HEK293 (cell line): ENCODE data around the gene CACNA1D.
"Not testable (repeated sequence)": the region's sequence is repeated elsewhere in the genome, so short reads cannot be mapped to it uniquely, and the experiment has no call there.

ENCODE experiments used
- CTCF ChIA-PET: fragments of 350-600 bp; formaldehyde crosslinking; extraction: SDS; loops from one replicate; lab custom pipeline; 2021; ENCODE audit warnings: antibody characterized with exemption; lab: Yijun Ruan, JAX
- POLR2A ChIA-PET: fragments of 300-600 bp; formaldehyde crosslinking; extraction: SDS; loops from one replicate; lab custom pipeline; 2020; ENCODE audit warnings: antibody characterized with exemption, inconsistent platforms; lab: Yijun Ruan, JAX
- H3K27ac ChIP-seq: fragments of 200-500 bp; sonication (Bioruptor generic); 2 replicates; pipeline ENCODE4 v1.5.1; 2014; ENCODE audit warnings: low read depth, low read length, control low read depth, inconsistent platforms; ENCODE audit errors: extremely low read depth
- H3K36me3 ChIP-seq, 2 experiments: fragments of 200-500 bp in 1 of 2; sonication (Bioruptor generic) in 1 of 2; 1 replicate in 1 of 2; 2 replicates in 1 of 2; pipeline ENCODE4 v1.5.1; 2014 to 2017; ENCODE audit warnings: inconsistent platforms in 2 of 2, low read length in 2 of 2; ENCODE audit not compliant: control insufficient read depth in 2 of 2, insufficient read depth in 1 of 2
- H3K4me1 ChIP-seq: fragments of 200-500 bp; sonication (Bioruptor generic); 2 replicates; pipeline ENCODE4 v1.5.1; 2014; ENCODE audit warnings: mild to moderate bottlenecking, low read length, inconsistent platforms; ENCODE audit not compliant: control insufficient read depth, insufficient read depth
- H3K4me3 ChIP-seq: 2 replicates; pipeline ENCODE4 v1.5.1; 2011; ENCODE audit warnings: low read depth, mild to moderate bottlenecking, control low read depth, low read length, moderate library complexity
- H3K9me3 ChIP-seq: fragments of 200-500 bp; sonication (Bioruptor generic); 2 replicates; pipeline ENCODE4 v1.5.1; 2014; ENCODE audit warnings: low read depth, low read length, inconsistent platforms; ENCODE audit not compliant: control insufficient read depth, insufficient read depth
- GLIS2 ChIP-seq: fragments of 450-650 bp; formaldehyde crosslinking; IDR thresholded peaks from 2 replicates; pipeline ENCODE4 v1.5.1; 2016; ENCODE audit warnings: missing biosample characterization, missing genetic modification characterization
- ZFP37 ChIP-seq: fragments of 450-650 bp; formaldehyde crosslinking; IDR thresholded peaks from 2 replicates; pipeline ENCODE4 v1.5.1; 2016; ENCODE audit warnings: missing biosample characterization, missing genetic modification characterization
- ZNF146 ChIP-seq: fragments of 450-650 bp; formaldehyde crosslinking; IDR thresholded peaks from 2 replicates; pipeline ENCODE4 v1.5.1; 2016; ENCODE audit warnings: missing biosample characterization, missing genetic modification characterization
- ZNF19 ChIP-seq: fragments of 450-650 bp; formaldehyde crosslinking; IDR thresholded peaks from 2 replicates; pipeline ENCODE4; 2016; ENCODE audit warnings: missing biosample characterization, missing genetic modification characterization, low read depth
- ZNF449 ChIP-seq: fragments of 450-650 bp; formaldehyde crosslinking; IDR thresholded peaks from 2 replicates; pipeline ENCODE4 v1.5.1; 2017; ENCODE audit warnings: missing biosample characterization, mild to moderate bottlenecking, missing genetic modification characterization, moderate library complexity
- ZNF585B ChIP-seq: fragments of 450-650 bp; formaldehyde crosslinking; IDR thresholded peaks from 2 replicates; pipeline ENCODE4 v1.5.1; 2016; ENCODE audit warnings: missing biosample characterization, missing genetic modification characterization
- ZNF664 ChIP-seq: fragments of 450-650 bp; formaldehyde crosslinking; IDR thresholded peaks from 2 replicates; pipeline ENCODE4 v1.5.1; 2016; ENCODE audit warnings: missing biosample characterization, missing genetic modification characterization
- ZNF76 ChIP-seq: fragments of 450-650 bp; formaldehyde crosslinking; IDR thresholded peaks from 2 replicates; pipeline ENCODE4; 2016; ENCODE audit warnings: low read depth, missing biosample characterization, missing genetic modification characterization, borderline replicate concordance
- TF ChIP-seq, protein P1 (sequence below): fragments of 450-650 bp; formaldehyde crosslinking; IDR thresholded peaks from 2 replicates; pipeline ENCODE4 v1.5.1; 2016; ENCODE audit warnings: missing biosample characterization, missing genetic modification characterization
- TF ChIP-seq, protein P2 (sequence below): fragments of 450-650 bp; formaldehyde crosslinking; optimal IDR thresholded peaks from 2 replicates; pipeline ENCODE3; 2016; ENCODE audit warnings: missing biosample characterization, mild to moderate bottlenecking, missing genetic modification characterization

CACNA1D gene

DNA sequence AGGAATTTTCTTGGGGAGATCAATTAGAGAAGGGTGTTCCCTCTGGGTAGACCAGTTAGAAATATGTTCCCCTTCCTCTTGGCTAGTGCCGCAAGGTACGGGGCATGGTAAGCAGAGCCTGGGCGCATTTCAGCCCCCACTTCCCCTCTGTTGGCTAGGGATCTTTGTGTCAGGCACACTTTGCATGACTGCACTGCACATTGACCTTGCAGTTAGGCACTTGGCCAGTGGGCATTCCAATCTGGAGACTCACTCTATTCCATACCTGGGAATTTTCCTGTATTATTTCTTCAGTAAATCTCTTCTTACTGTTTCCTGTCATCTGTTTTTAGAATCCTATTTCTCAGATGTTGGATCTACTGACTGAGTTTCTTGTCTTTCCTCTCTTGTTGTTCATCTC is 30.0 kb upstream of the CACNA1D start:
- Histone ChIP-seq H3K4me1 (no peaks in the 10 kb centered on the region), H3K27ac (no peak overlapping the region), H3K9me3 (no peaks in the 10 kb centered on the region), H3K4me3 (no peak overlapping the region)
- ChIA-PET POLR2A (no interaction called here), CTCF (no interaction called here)
- no peak for TF ChIP-seq ZNF19
- TF ChIP-seq, all 188 proteins: peak for 0
- H3K36me3 ChIP-seq, result no peaks in the 10 kb centered on the region

DNA sequence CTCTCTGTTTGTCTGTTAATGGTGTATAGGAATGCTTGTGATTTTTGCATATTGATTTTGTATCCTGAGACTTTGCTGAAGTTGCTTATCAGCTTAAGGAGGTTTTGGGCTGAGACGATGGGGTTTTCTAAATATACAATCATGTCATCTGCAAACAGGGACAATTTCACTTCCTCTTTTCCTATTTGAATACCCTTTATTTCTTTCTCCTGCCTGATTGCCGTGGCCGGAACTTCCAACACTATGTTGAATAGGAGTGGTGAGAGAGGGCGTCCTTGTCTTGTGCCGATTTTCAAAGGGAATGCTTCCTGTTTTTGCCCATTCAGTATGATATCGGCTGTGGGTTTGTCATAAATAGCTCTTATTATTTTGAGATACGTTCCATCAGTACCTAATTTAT is 24.7 kb upstream of the CACNA1D start:
- H3K36me3 ChIP-seq, POLR2A ChIA-PET, H3K4me1 ChIP-seq, H3K4me3 ChIP-seq, H3K9me3 ChIP-seq, CTCF ChIA-PET, H3K27ac ChIP-seq: not testable (repeated sequence)

- Histone ChIP-seq H3K4me3 (no peak overlapping the region), H3K36me3 (no peaks in the 10 kb centered on the region), H3K4me1 (no peaks in the 10 kb centered on the region), H3K9me3 (no peaks in the 10 kb centered on the region), H3K27ac (no peak overlapping the region)
- CTCF ChIA-PET, result no interaction called here
- POLR2A ChIA-PET, result no interaction called here
- TF ChIP-seq ZNF585B (tag by site-specific recombination), result no peak
- TF ChIP-seq, protein P1, sequence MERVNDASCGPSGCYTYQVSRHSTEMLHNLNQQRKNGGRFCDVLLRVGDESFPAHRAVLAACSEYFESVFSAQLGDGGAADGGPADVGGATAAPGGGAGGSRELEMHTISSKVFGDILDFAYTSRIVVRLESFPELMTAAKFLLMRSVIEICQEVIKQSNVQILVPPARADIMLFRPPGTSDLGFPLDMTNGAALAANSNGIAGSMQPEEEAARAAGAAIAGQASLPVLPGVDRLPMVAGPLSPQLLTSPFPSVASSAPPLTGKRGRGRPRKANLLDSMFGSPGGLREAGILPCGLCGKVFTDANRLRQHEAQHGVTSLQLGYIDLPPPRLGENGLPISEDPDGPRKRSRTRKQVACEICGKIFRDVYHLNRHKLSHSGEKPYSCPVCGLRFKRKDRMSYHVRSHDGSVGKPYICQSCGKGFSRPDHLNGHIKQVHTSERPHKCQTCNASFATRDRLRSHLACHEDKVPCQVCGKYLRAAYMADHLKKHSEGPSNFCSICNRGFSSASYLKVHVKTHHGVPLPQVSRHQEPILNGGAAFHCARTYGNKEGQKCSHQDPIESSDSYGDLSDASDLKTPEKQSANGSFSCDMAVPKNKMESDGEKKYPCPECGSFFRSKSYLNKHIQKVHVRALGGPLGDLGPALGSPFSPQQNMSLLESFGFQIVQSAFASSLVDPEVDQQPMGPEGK (tag by site-specific recombination), result no peak
- no peak for TF ChIP-seq ZFP37
- no peak for TF ChIP-seq GLIS2
- TF ChIP-seq ZNF76 (tag by site-specific recombination), result no peak
- no peak for TF ChIP-seq ZNF664 (tag by site-specific recombination)
- TF ChIP-seq, protein P2, sequence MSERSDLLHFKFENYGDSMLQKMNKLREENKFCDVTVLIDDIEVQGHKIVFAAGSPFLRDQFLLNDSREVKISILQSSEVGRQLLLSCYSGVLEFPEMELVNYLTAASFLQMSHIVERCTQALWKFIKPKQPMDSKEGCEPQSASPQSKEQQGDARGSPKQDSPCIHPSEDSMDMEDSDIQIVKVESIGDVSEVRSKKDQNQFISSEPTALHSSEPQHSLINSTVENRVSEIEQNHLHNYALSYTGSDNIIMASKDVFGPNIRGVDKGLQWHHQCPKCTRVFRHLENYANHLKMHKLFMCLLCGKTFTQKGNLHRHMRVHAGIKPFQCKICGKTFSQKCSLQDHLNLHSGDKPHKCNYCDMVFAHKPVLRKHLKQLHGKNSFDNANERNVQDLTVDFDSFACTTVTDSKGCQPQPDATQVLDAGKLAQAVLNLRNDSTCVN (tag by site-specific recombination), result no peak
- no peak for TF ChIP-seq ZNF449
Observed at GRCh38 chr3:53473422-53473821, 21.0 kb upstream of the CACNA1D start.

GRCh38 chr3:53476372-53476771 is 18.0 kb upstream of the CACNA1D start:
- H3K9me3 ChIP-seq, H3K36me3 ChIP-seq, POLR2A ChIA-PET, H3K4me1 ChIP-seq, H3K4me3 ChIP-seq, CTCF ChIA-PET, H3K27ac ChIP-seq: not testable (repeated sequence)
- peak; percentile 82 for TF ChIP-seq ZNF146
- TF ChIP-seq, all 188 proteins: peak for 1; not testable (repeated sequence) for 187

- H3K27ac ChIP-seq, CTCF ChIA-PET, H3K4me3 ChIP-seq, H3K36me3 ChIP-seq, H3K4me1 ChIP-seq, POLR2A ChIA-PET, H3K9me3 ChIP-seq: not testable (repeated sequence)
Observed at GRCh38 chr3:53477689-53478088, 16.7 kb upstream of the CACNA1D start.
